HepG2 (cell line): ENCODE data around the gene BAIAP2L1. TPM values are rescaled to one million over a fixed set of nuclear protein-coding genes. Genes with fewer than 3 reads are reported as not detected.

Experiments
- ARNTL ChIP-seq: sonication (generic); formaldehyde crosslinking; IDR thresholded peaks from 2 replicates; pipeline ENCODE4 v1.4.0; 2020; ENCODE audit warnings: mild to moderate bottlenecking, missing genetic modification reagents
- ATF6 ChIP-seq: sonication (generic); formaldehyde crosslinking; conservative IDR thresholded peaks from 2 replicates; pipeline ENCODE4 v1.4.0; 2020; ENCODE audit warnings: missing genetic modification reagents
- CTCF ChIP-seq: sonication (generic); formaldehyde crosslinking; IDR thresholded peaks from 2 replicates; pipeline ENCODE4 v1.5.0; 2020; ENCODE audit warnings: mild to moderate bottlenecking, missing genetic modification reagents, moderate library complexity
- ELF4 ChIP-seq: sonication (generic); formaldehyde crosslinking; IDR thresholded peaks from 2 replicates; pipeline ENCODE4 v1.5.0; 2020; ENCODE audit warnings: missing genetic modification reagents, mild to moderate bottlenecking, moderate library complexity, borderline replicate concordance
- FOXA1 ChIP-seq, 2 experiments: fragments of 450-650 bp in 1 of 2; sonication (generic) in 1 of 2; formaldehyde crosslinking in 1 of 2; IDR thresholded peaks; 2 replicates each; pipeline versions ENCODE4 v1.4.0 to v1.6.1; 2016 to 2020; ENCODE audit warnings: missing genetic modification reagents in 1 of 2
- HNRNPL ChIP-seq: fragments of 200-400 bp; formaldehyde crosslinking; IDR thresholded peaks from 2 replicates; pipeline ENCODE4 v1.6.1; 2017; ENCODE audit warnings: mild to moderate bottlenecking, low read depth, low read length
- ISX ChIP-seq: sonication (generic); formaldehyde crosslinking; conservative IDR thresholded peaks from 2 replicates; pipeline ENCODE4 v1.5.0; 2020; ENCODE audit warnings: missing genetic modification reagents
- KDM2A ChIP-seq: sonication (generic); formaldehyde crosslinking; IDR thresholded peaks from 2 replicates; pipeline ENCODE4 v1.4.0; 2020; ENCODE audit warnings: low read depth, missing genetic modification reagents, borderline replicate concordance
- KLF11 ChIP-seq: IDR thresholded peaks from 2 replicates; pipeline ENCODE4 v1.6.1; 2016; ENCODE audit warnings: missing compliant biosample characterization
- POGK ChIP-seq: sonication (generic); formaldehyde crosslinking; conservative IDR thresholded peaks from 2 replicates; pipeline ENCODE4 v1.8.0; 2022; ENCODE audit warnings: mild to moderate bottlenecking, moderate library complexity, missing genetic modification reagents
- POLR2AphosphoS2 ChIP-seq: IDR thresholded peaks from 2 replicates; pipeline ENCODE4 v1.6.1; 2011; ENCODE audit warnings: low read depth, low read length, improper control_type of control experiment
- POLR2AphosphoS5 ChIP-seq: IDR thresholded peaks from 2 replicates; pipeline ENCODE4 v1.6.1; 2012; ENCODE audit warnings: low read depth, low read length
- SALL1 ChIP-seq: sonication (generic); formaldehyde crosslinking; IDR thresholded peaks from 2 replicates; pipeline ENCODE4 v1.8.0; 2022; ENCODE audit warnings: mild to moderate bottlenecking, missing genetic modification reagents
- ZBTB39 ChIP-seq: sonication (generic); formaldehyde crosslinking; IDR thresholded peaks from 2 replicates; pipeline ENCODE4 v1.5.0; 2020; ENCODE audit warnings: missing genetic modification reagents
- ZNF260 ChIP-seq: sonication (generic); formaldehyde crosslinking; IDR thresholded peaks from 2 replicates; pipeline ENCODE4 v1.4.0; 2020; ENCODE audit warnings: missing genetic modification reagents, low read depth, mild to moderate bottlenecking, borderline replicate concordance
- ZNF263 ChIP-seq: sonication (generic); formaldehyde crosslinking; IDR thresholded peaks from 2 replicates; pipeline ENCODE4 v1.4.0; 2020; ENCODE audit warnings: missing genetic modification reagents
- ZNF275 ChIP-seq: sonication (generic); formaldehyde crosslinking; IDR thresholded peaks from 2 replicates; pipeline ENCODE4 v1.8.0; 2022; ENCODE audit warnings: missing genetic modification reagents, mild to moderate bottlenecking, inconsistent platforms, borderline replicate concordance
- ZNF430 ChIP-seq: sonication (generic); formaldehyde crosslinking; IDR thresholded peaks from 2 replicates; pipeline ENCODE4 v1.9.0; 2021; ENCODE audit warnings: mild to moderate bottlenecking, missing genetic modification reagents
- ZNF501 ChIP-seq: sonication (generic); formaldehyde crosslinking; IDR thresholded peaks from 2 replicates; pipeline ENCODE4 v1.5.1; 2020; ENCODE audit warnings: mild to moderate bottlenecking, moderate library complexity, missing genetic modification reagents
- ZNF547 ChIP-seq: sonication (generic); formaldehyde crosslinking; IDR thresholded peaks from 2 replicates; pipeline ENCODE4 v1.5.1; 2020; ENCODE audit warnings: mild to moderate bottlenecking, missing genetic modification reagents
- polyA plus RNA-seq, 8 experiments: library from polyadenylated mRNA; depleted of rRNA in 3 of 8; stranded (reverse) in 7 of 8; unstranded in 1 of 8; fragments of >200 nt; fragmentation: Illumina TruSeq in 4 of 8; extraction: Trizol in 4 of 8; gene quantifications; 2 replicates each; pipeline versions ENCODE4 v1.2.1 to v1.2.3, GENCODE V29; 2011 to 2016; ENCODE audit warnings: low read depth in 4 of 8, missing spikeins in 1 of 8, mixed read lengths in 1 of 8; ENCODE audit not compliant: insufficient read depth in 1 of 8
- total RNA-seq, 5 experiments: library from RNA; depleted of rRNA; stranded (reverse); fragments of >200 nt; fragmentation: Illumina TruSeq; extraction: Trizol; gene quantifications; 2 replicates each; pipeline ENCODE4 v1.2.3, GENCODE V29; 2016; ENCODE audit warnings: low read depth in 1 of 5

Gene BAIAP2L1
- total and polyA plus RNA-seq, 2 of the 13 experiments (the other 11 are each of a cell fraction or from before 2014, with no cell fraction given) = 13.0 to 21.5 TPM

GRCh38 chr7:98252425-98253054 is 148.3 kb downstream of the BAIAP2L1 start (continued):
- TF ChIP-seq ZBTB39 (no peak; the same call in 1 of the 2 replicates), POGK (CRISPR knock-in tag) (peak; percentile 53; the same call in 1 of the 2 replicates), ARNTL (0 out of 2 replicates have a peak, but pooled peaks have one; percentile 9), ISX (CRISPR knock-in tag) (no peak), KLF11 (CRISPR knock-in tag) (0 out of 2 replicates have a peak, but pooled peaks have one; percentile 3), ZNF501 (peak; percentile 7), KDM2A (CRISPR knock-in tag) (peak; percentile 1; the same call in 1 of the 2 replicates), ZNF547 (CRISPR knock-in tag) (0 out of 2 replicates have a peak, but pooled peaks have one; percentile 26), ATF6 (CRISPR knock-in tag) (no peak), ZNF263 (CRISPR knock-in tag) (no peak), HNRNPL (no peak), POLR2AphosphoS5 (peak; percentile 64; the same call in 1 of the 2 replicates), POLR2AphosphoS2 (no peak), ZNF260 (CRISPR knock-in tag) (no peak), FOXA1 (IDR thresholded peaks at IDR 0.05) (no peak), FOXA1 (CRISPR knock-in tag; IDR thresholded peaks at IDR 0.05) (0 out of 2 replicates have a peak, but pooled peaks have one; percentile 3), ZNF275 (CRISPR knock-in tag) (peak; percentile 28), ELF4 (CRISPR knock-in tag) (0 out of 2 replicates have a peak, but pooled peaks have one; percentile 78), CTCF (no peak), ZNF430 (CRISPR knock-in tag) (peak; percentile 59; the same call in 1 of the 2 replicates), SALL1 (peak; percentile 46; the same call in 1 of the 2 replicates)
